GM13977 (cell line): Measurements from ENCODE around the gene RXRA.

ENCODE experiments used
- DNase-seq: peaks from one replicate; pipeline ENCODE4 v3.0.0; 2012; ENCODE audit warnings: low spot score
- in situ Hi-C: fragments of 300-500 bp; cut with MboI; formaldehyde crosslinking; loops from one replicate; pipeline ENCODE4 v1.12.0; 2022; ENCODE audit warnings: low sequenced_read_pairs, low pct_unique_long_range_greater_than_20kb, mixed read lengths, inconsistent platforms; ENCODE audit not compliant: unreplicated experiment
- TF ChIP-seq, protein P1 (sequence below): IDR thresholded peaks from 2 replicates; pipeline ENCODE4 v1.5.1; 2012; ENCODE audit warnings: mild to moderate bottlenecking, control low read depth; ENCODE audit not compliant: insufficient read depth; ENCODE audit errors: extremely low read depth, missing control alignments

Gene RXRA

DNA sequence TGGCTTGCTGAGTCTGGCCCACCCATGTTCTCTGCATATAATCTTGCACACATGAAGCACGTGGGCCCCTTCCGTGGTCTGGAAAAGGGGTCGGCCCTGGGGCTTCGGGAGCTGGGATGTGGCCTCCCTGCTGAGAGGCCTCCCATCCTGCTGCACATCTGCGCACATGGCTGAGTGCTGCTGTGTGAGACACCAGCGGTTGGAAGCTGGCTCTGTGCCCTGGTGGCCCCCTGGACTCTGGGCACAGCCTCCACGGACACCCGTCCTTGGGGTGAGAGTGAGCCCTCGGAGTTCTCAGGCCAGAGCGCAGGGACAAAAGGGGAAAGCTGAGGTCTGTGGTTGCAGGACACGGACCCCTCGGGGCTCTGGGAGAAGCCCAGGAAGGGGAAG lies 115.8 kb downstream of the RXRA start:
- in situ Hi-C loops = loop anchor here (10.0 kb wide), 1 partner anchor 277 kb away; the partner anchor contains the start of gene RNU6ATAC

DNA sequence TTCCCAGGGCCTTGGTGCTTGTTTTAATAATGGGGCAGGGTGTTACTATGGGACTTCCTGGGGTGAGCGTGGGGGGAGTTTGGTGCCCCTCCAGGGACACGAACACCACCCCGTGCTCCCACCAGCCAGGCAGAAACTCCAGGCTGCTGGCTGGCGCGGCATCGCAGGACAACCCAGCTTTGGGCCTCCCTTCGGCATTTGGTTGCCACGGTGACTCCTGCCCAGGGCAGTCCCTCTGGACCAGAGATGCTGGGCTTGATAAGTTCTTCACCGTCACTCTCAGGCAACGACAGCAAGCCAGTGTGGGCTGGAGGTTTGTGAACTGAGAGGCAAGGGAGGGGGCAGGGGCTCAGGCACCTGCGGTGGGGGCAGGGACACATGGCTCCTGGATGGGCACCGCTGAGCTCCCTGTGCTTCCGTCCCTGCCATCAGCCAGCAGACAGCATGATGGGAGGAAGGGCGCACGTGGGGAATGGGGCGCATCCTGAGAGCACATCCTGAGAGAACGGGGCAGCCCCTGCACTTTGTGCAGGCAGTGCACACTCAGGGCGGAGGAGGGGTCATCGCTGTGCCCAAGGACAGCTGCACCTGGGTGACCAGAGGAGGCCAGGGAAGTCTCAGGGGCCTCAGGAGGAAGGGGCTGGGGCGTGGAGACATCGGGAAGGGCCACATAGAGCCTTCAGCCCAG lies 116.4 kb downstream of the RXRA start:
- DNase-seq = no peak
- in situ Hi-C loops = loop anchor here (10.0 kb wide), 1 partner anchor 278 kb away; the partner anchor contains the start of gene RNU6ATAC
- TF ChIP-seq, protein P1, sequence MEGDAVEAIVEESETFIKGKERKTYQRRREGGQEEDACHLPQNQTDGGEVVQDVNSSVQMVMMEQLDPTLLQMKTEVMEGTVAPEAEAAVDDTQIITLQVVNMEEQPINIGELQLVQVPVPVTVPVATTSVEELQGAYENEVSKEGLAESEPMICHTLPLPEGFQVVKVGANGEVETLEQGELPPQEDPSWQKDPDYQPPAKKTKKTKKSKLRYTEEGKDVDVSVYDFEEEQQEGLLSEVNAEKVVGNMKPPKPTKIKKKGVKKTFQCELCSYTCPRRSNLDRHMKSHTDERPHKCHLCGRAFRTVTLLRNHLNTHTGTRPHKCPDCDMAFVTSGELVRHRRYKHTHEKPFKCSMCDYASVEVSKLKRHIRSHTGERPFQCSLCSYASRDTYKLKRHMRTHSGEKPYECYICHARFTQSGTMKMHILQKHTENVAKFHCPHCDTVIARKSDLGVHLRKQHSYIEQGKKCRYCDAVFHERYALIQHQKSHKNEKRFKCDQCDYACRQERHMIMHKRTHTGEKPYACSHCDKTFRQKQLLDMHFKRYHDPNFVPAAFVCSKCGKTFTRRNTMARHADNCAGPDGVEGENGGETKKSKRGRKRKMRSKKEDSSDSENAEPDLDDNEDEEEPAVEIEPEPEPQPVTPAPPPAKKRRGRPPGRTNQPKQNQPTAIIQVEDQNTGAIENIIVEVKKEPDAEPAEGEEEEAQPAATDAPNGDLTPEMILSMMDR = no peak

More for the DNA sequence above, 115.8 kb downstream of the RXRA start:
- DNase-seq = no peak
- TF ChIP-seq, protein P1 = no peak

DNA sequence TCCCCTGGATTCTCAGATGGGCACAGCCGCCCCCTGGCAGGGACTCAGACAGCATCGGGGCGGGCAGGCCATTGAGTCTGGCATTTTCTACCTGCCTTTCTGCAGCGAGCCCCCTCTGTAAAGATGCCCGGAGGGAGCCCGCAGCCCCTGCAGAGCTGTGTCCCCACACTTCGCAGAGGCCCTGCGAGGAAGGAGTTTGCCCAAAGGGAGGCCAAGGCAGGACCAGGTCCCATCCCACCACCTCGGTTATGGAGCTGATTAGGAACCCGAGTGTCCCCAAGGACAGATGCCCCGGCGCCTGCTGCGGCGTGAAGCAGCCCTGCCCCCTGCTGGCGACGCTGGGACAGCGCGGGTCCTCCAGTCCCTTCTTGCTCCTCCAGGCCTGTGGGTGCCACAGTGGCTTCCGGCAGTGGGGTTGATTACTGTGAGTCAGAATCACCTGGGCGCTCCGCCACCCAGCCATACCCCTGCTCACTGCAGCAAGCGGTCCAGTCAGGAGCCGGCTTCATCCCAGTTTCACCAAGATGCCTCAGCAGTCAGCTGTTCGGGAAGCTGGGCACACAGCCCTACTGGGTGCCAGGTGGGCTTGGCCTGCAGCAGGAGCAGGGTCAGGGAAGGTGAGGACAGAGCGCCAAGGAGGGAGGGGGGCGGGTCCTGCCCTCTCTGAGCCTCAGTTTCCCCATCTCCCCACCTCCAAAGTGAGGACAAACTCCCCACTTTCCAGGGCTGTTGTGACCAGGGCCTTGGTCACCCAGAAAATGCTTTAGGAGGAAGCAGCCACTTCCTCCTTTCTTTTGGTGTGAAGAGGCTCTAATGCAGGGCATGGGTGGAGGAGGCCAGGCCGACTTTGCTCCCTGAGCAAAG lies 117.2 kb downstream of the RXRA start:
- peak; percentile 94 for DNase-seq
- TF ChIP-seq, protein P1 = peak; percentile 99
- in situ Hi-C loops = loop anchor here (10.0 kb wide), 1 partner anchor 279 kb away; the partner anchor contains the start of gene RNU6ATAC

DNA sequence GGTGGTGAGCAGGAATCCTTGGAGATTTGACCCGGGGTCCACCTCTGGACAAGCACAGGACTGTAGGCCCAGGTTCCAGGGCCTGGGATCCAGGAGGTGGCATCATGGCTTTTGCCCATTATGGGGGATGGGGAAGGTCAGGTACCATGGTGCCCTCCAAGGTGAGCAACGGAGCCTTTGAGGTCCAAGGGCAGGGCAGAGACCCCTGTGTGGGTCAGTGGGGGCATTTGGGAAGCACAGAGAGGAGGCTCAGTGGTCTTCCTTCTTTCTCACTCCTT lies 117.7 kb downstream of the RXRA start:
- DNase-seq = no peak
- in situ Hi-C loops = loop anchor here (10.0 kb wide), 1 partner anchor 279 kb away; the partner anchor contains the start of gene RNU6ATAC
- TF ChIP-seq, protein P1 = no peak

DNA sequence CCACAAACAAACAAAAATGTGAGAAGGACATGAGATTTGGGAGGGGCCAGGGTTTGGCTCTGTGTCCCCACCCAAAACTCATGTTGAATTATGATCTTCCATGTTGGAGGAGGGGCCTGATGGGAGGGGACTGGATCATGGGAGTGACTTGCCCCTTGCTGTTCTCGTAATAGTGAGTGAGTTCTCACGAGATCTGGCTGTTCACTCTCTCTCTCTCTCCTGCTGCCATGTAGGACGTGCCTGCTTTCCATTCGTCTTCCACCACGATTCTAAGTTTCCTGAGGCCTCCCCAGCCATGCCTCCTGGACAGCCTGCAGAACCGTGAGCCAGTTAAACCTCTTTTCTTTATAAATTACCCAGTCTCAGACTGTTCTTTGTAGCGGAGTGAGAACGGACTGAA lies 118.7 kb downstream of the RXRA start:
- TF ChIP-seq, protein P1 = no peak
- in situ Hi-C loops = loop anchor here (10.0 kb wide), 1 partner anchor 280 kb away; the partner anchor contains the start of gene RNU6ATAC
- no peak for DNase-seq

DNA sequence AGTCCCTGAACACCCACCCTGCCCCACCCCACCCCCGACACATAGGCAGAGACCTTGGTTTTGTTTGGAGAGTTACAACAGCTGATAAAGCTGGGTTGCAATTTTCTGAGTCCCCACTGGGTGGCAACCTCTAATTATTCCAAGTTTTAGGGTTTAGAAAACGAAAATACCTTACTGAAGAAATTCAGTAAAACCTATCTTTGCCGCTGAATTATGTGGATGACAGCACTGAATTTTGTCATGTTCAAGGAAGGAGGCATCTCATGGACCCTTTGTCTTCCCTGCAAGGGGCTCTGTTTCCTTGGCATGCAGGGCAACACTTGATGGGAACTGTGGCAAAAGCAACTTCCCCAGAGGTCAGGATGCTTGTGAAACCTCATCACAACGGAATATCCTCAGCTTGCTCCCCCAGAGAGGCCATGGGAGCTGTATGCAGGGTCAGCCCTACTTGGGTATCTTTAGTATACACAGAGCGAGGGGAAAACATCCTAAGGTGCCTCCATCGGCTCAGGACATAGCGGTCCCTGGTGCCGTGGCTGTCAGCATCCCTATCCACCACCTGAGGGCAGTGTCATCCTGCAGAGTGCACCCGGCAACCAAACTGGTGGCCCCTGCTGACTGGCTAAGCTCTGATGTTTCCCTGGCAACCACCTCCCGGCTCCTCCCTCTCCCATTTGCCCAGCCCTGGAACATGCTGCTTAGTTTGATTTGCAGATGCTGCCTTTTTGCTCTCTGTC lies 123.1 kb downstream of the RXRA start:
- in situ Hi-C loops = loop anchor here (10.0 kb wide), 1 partner anchor 285 kb away; the partner anchor contains the start of gene RNU6ATAC
- TF ChIP-seq, protein P1 = peak; percentile 90

More for the DNA sequence above, 123.1 kb downstream of the RXRA start:
- DNase-seq = peak; percentile 95
